Hematopoietic multipotent progenitor cell (in vitro differentiated cells): ENCODE results near the gene CDK5. TPM values are rescaled to one million over a fixed set of nuclear protein-coding genes. Genes with fewer than 3 reads are reported as not detected.
A peak's percentile ranks its signal among the peaks of the same experiment; 100 is the strongest.

Source experiments
- DNase-seq, 3 donors: peaks; one replicate each; pipeline ENCODE4 v3.0.0-alpha.2; 2011 to 2015; ENCODE audit warnings: low read depth in 2 of 3, low spot score in 2 of 3
- total RNA-seq: library from RNA; depleted of rRNA; stranded (reverse); fragments of >200 nt; gene quantifications from one replicate; pipeline ENCODE4 v1.2.3, GENCODE V29; 2012

CDK5 gene
- 17.5 TPM for total RNA-seq

- DNase-seq: no peak
These were observed at the start of gene CDK5 for GRCh38 chr7:151057506-151057988. Gene CDK5, minus strand, starts transcription at chr7:151057897. Its CDS starts 49 bp downstream, at chr7:151057848.

GRCh38 chr7:151104411-151105235, 46.9 kb upstream of the CDK5 start:
- peak in 2 of 3 donors; percentile 52 to 73 for DNase-seq

GRCh38 chr7:151103973-151104372, 46.3 kb upstream of the CDK5 start:
- DNase-seq: no peak

GRCh38 chr7:151102991-151103390, 45.3 kb upstream of the CDK5 start:
- DNase-seq: no peak

GRCh38 chr7:151101621-151102396, 44.1 kb upstream of the CDK5 start:
- no peak for DNase-seq

GRCh38 chr7:151100921-151101320, 43.2 kb upstream of the CDK5 start:
- DNase-seq: no peak

GRCh38 chr7:151099486-151100211, 42.0 kb upstream of the CDK5 start:
- no peak for DNase-seq

- DNase-seq: no peak
These were observed 38.3 kb upstream of the CDK5 start for GRCh38 chr7:151095828-151096475.

GRCh38 chr7:151095123-151095797, 37.6 kb upstream of the CDK5 start:
- DNase-seq: no peak

- no peak for DNase-seq
These were observed 37.0 kb upstream of the CDK5 start for GRCh38 chr7:151094675-151095074.

- DNase-seq: no peak
These were observed 36.1 kb upstream of the CDK5 start for GRCh38 chr7:151093748-151094147.

GRCh38 chr7:151091988-151092387, 34.3 kb upstream of the CDK5 start:
- no peak for DNase-seq

GRCh38 chr7:151091431-151091830, 33.7 kb upstream of the CDK5 start:
- peak in 2 of 3 donors; percentile 23 to 48 for DNase-seq

- no peak for DNase-seq
These were observed 33.3 kb upstream of the CDK5 start for GRCh38 chr7:151091003-151091402.

- no peak for DNase-seq
These were observed 32.4 kb upstream of the CDK5 start for GRCh38 chr7:151089893-151090730.

GRCh38 chr7:151088856-151089699, 31.4 kb upstream of the CDK5 start:
- DNase-seq: peak in 2 of 3 donors; percentile 85 to 92

- DNase-seq: peak in 1 of 3 donors; percentile 18
These were observed 30.5 kb upstream of the CDK5 start for GRCh38 chr7:151088019-151088855.
